Measurements from ENCODE around the gene MUSK.
"Not testable (repeated sequence)": the region's sequence is repeated elsewhere in the genome, so short reads cannot be mapped to it uniquely, and the experiment has no call there.

The MUSK gene

DNA sequence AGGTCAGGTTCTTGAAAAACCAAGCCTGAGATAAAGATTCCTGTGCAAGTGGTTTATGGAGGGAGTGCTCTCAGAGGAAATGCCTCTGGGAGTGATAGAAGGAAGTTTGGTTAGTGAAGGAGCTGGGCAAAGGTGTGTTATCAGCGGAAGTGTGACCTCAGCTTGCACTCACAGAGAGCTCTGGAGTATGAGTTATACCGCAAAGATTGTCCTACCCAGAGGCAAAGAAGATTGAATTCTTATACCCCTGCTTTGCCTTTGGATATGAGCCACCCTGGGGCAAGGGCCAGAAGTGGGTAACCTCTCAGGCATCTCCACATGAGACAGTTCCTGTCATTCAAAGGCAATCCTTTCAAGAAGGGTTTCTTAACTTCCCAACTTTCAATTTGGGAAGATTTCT, 145.6 kb downstream of the MUSK start:
- no peak for DNase-seq

DNA sequence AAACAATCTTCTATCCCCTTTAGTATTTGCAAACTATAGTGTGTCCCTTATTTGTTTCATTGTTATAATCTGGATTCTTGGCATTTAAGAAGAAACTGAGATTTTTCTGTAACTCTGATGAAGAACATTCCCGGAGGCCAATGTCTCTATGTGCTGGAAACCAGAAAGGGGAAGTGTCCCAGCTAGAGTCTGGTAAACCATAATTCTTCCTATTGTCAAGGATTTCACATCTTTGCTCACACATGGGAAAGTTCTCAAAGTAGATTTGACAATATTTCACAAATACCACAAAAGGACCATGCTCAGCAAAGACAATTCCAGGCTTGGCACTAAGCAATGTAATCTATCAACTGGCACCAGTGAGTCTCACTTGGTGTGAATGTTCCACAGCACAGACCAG, 146.8 kb downstream of the MUSK start:
- no peak for DNase-seq

DNA sequence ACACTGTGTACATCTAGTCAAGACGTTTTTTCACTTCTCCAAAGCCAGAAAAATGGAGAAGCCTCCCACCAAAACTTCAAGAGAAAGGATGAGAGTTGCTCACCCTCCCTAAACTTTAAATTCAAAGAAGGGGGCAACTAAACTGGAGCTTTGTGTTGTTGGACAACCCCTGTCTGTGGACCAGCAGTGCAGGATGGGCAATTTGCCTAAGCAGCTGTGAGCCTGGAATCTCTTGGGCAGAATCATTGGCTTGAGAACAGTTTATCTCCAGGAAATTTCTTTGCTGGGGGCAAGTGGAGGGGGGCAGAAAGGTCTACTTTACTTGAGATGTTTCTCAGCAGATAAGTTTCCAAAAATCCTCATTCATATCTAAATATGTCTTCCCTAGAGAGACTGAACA, 151.8 kb downstream of the MUSK start:
- DNase-seq, result no peak

DNA sequence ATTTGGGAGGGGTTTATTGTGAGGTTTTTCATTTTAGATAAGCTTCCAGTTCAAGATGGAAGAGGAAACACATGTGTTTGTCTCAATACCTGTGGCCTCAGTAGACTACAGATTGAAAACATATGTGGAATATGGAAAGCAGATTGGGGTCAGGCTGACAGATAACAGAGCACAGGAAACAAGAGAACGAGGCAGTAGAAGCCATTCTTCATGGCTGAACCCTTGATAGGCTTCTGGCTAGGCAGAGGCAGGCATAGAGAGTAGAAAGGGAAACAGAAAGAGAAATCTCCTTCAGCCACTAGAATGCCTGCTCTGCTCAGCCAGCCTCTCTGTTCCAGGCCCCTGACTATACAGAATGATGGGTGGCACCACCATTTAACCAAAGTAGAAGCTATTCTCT, 152.5 kb downstream of the MUSK start:
- DNase-seq, result no peak

DNA sequence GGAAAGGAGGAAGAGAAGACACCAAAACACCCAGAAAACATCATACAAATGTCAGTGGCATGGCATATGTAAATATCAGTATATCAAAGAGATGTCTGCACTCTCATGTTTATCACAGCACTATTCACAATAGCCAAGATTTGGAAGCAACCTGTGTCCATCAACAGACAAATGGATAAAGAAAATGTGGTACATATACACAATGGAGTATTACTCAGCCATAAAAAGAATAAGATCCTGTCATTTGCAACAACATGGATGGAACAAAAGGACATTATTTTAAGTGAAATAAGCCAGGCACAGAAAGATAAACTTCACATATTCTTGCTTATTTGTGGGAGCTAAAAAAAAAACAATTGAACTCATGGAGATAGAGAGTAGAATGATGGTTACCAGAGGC, 156.5 kb downstream of the MUSK start:
- DNase-seq, result not testable (repeated sequence)

DNA sequence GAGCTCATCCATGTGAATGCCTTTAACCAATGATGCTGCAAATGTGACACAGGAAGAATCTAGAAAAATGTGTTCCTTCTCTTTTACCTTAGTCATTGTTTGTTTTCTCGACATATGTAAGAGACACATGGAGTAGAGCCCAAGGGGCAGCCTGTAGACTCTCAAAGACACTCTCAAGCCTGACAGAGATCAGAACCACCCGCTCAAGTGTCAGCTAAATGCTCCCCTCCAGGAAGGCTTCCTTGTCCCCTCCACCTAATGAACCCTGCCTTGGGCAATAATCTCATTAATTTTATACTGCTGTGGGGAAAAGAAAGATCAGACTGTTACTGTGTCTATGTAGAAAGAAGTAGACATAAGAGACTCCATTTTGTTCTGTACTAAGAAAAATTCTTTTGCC, 157.4 kb downstream of the MUSK start:
- no peak for DNase-seq

DNA sequence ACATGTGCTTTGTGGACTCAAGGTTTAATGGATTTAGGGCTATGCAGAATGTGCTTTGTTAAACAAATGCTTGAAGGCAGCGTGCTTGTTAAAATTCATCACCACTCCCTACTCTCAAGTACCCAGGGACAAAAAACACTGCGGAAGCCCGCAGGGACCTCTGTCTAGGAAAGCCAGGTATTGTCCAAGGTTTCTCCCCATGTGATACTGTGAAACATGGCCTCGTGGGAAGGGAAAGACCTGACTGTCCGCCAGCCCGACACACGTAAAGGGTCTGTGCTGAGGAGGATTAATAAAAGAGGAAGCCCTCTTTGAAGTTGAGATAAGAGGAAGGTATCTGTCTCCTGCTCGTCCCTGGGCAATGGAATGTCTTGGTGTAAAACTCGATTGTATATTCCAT, 157.8 kb downstream of the MUSK start:
- DNase-seq, result not testable (repeated sequence)

DNA sequence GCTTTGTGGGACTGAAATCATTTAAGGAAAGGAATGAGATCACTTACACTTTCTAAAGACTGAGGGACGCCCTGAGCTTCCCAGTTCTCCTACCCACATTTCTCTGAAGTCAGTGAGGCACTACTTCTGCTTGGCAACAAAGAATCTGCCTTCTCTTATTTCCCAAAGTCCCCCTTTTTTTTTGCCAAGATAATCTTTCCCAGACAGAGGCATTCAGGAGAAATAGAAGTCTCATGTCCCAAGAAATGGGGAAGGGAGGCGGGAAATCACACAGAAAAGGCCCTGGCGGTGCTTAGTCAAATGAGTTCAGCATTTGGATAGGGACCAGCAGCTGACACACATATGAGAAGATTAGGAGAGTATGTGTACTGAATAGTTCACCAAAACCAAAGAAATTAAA, 159.7 kb downstream of the MUSK start:
- peak; percentile 82 for DNase-seq

DNA sequence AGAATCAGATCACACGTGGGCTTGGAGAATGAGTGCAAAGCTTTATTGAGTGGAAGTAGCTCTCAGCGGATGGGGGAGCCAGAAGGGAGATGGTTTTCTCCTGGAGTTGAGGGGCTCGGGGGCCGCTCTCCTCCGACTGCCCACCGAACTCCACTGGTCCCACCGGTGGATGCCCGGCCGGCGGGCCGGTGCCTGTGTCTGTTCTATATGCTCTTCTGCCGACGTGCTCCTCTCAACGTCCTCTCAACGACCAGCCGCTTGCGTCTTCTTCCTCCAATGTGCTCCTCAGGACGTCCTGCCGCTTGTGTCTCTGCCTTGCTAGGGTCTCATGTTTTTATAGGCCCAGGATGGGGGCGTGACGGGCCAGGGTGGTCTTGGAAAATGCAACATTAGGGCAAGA, 161.9 kb downstream of the MUSK start:
- no peak for DNase-seq

DNA sequence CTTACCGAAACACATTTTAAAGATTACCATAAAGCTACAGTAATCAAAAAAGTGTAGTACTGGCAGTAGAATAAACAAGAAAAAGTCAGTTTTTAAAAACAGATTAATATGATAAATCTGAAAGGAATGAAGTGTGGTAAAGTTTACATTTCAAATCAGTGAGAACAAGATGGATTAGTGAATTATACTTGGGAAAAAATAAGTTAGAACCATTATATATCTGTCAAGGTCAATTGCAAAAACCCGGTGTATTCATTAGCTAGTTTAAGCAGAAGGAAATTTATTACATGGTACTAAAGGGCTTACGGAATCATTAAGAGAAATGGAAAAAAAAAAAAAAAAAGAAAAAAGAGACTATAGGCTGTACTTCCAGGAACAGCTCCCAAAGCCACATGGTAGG, 164.3 kb downstream of the MUSK start:
- no peak for DNase-seq

DNA sequence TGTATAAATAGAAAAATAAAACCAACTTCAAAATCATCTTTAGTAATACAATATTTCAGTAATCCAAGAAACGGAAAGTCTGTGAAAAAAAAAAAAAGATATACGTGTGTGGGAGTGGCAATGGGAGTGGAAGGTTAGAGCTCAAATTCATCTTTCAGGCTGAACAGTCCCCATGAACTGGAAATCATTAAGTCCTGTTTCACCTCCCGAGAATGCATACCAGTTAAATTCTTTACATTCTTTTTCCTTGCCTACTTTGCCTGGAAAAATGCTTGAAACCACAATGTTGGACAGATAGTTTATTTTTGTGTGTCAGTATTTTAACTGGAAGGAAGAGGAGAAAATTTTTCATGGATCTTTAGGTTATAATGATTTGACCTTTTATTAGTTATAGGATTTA, 166.8 kb downstream of the MUSK start:
- DNase-seq, result no peak

DNA sequence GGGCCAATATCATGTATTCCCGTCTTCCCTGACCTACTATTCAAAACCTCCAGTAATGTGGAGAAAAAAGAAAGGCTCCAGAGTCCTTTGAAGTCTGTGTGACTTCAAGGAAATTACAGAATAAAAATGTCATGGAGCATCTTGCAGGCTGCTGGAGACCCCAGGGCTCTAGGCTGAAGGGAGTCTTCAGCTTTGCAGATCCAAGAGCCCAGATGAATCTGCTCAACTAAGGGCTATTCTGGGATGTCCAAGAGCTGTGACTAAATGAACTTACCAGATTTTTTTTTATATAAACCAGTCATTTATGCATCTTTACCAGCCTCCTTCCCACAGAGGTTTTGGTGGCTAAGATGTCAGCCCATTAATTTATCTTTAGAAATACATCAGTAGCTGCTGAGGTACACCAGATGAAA, 167.3 kb downstream of the MUSK start:
- no peak for DNase-seq

DNA sequence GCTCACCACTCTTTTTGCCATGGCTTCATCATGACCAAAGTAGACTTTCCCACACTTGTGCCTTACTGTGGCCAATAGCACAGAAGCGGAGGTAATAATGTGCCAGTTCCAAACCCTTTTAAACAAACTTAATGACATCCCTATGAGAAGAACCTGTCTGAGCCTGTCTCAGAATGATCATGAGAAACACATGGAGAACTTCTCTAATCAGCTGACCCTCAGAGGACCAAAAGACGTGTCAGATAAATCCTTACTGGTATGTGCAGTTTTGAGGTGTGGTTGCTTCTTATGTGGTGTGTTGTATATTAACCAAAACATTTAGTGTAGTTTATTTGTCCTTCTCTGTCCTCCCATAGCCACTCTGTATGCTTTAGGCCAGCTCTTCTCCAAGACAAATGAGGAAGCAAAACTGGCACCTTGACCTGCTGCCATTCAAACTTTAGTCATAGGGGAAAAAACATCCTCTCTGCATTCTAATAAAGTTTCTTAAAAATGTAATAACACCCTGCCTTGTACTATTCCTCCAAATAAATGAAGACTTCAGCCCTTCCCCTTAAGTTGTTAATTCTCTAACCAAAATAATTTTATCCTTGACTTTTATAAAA, 168.9 kb downstream of the MUSK start:
- DNase-seq, result no peak

DNA sequence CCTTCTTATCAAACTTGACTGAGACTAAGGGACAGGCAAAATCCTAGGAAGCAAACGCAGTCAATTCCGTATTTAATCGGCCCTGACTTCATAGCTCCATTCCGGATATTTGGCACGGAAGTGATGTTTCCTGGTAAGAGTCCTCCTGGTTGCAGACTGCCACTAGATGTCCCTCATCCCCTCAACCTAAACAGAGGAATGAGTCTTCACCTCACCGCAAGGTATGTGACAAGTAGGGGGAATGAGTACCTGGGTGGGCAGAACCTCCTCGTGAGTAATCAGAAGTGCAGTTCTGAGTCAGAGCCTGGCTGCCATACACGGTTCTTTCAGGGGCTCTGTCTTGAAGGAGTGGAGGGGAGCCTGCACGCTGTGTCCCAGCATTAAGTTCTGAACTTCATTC, 173.6 kb downstream of the MUSK start:
- no peak for DNase-seq

DNA sequence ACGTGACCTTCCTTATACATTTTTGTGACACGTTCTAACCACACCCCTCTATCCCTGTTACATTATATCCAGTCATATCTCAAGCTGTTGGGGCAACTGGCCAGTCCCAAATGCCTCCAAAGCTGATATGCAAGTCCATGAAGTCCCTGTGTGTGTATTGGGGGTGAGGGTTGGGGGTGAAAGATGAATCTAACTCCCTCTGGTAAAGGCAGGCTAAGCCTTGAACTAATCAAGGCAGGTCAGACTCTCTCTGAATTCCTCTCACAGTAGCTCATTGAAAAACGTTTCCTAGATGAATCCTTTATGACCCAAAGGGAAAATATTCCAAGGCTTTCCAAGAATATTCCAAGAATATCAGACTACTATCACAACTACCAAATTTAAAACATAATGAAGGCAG, 174.4 kb downstream of the MUSK start:
- no peak for DNase-seq

DNA sequence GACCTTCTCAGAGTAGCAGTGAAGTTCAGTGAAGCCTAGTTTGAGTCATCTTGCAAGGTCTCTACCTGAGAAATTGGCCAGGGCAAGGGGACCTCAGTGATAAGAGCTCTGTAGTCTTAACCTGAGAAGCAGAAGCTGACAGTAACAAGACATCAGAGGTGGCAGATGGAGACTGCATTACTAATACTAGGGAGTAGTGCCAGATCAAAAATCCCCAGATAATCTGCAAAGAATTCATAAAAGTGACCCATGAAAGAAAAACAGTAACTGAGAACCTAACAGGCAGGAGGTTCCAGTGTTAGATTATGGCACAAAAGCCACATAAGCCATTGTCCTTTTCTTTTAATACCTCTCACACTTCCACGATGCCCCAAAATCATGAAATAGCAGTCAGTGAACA, 175.5 kb downstream of the MUSK start:
- no peak for DNase-seq

DNA sequence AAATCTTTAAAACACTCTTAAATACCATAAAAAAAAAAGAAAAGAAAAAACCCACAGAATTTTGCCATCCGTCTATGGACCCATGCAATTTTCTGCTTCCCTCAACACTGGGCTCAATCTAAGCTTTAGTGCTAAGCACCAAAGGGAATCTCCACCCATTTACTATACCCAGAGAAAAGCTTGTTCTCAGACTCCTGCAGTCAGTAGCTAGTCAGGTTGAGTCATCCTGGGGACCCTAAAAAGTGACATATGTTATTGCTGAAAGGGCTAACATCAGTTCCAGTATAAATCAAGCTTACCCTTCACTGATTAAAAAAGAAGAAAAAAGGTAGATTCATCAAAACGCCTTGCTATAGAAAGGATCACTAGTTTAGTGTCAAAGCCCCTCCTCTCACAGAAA, 177.6 kb downstream of the MUSK start:
- DNase-seq, result no peak

DNA sequence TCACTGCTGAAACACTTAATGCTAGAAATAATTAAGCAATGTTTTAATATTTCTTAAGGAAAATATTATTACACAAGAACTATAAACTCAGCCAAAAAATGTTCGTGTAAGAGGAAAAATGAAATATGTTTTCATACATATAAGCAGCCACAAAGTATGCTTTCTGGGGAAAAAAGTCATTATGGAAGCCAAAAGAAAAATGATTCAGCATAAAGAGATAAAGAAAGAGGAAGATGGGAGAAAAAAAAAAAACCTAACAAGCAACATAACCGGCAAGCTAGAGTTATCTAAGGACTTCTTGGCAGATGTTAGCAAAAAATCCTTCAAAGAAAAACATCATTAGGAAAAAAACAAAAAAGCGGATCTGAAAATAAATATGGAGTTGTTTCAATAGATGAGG, 179.1 kb downstream of the MUSK start:
- no peak for DNase-seq

DNA sequence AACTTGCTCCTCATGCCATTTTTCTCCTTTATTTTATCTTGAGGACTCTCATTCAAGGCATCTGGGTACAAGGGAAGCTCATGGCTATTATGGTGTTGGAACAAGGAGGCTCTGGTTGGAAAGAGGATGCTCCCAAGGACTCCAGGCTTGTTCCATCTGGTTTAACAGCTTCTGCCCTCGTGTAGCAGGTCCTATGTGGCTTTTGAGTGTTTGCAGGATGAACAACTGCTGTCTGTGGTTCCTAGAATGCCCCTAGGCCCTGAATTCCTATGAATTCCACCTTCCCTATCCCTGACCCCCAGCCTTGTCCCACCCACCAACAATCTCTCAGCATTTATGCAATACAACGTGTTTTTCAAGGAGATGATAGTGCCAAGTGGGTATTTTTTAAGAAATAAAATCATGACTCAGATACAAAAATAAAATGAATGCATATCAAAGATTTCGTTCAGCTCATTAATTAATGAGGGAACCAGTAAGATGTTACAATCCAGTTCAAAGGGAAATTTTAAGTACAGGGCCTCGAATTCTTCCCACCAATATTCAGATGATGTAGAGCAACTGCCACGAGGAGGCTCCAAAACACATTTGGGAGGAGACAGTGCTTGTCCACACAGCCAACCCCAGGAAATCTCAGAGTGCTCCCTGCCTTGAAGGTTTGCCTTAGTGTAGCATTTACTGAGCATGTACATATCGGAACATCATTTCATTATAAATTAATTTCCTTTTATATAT, 182.0 kb downstream of the MUSK start:
- DNase-seq, result no peak

Data from femur (tissue), 1 donor.